Loucy (cell line): ENCODE results near the gene TBL1X.

Experiments used
- H2AFZ ChIP-seq: fragments of 200-600 bp; sonication (generic); 2 replicates; pipeline ENCODE4 v1.6.0; 2016; ENCODE audit warnings: antibody characterized with exemption, mild to moderate bottlenecking, low read length, moderate library complexity
- H3F3A ChIP-seq: fragments of 200-600 bp; 2 replicates; pipeline ENCODE4 v1.6.0; 2016; ENCODE audit warnings: antibody characterized with exemption, low read depth, mild to moderate bottlenecking
- H3K27me3 ChIP-seq: fragments of 200-600 bp; sonication (generic); 2 replicates; pipeline ENCODE4 v1.6.1; 2014; ENCODE audit warnings: low read length, mild to moderate bottlenecking; ENCODE audit not compliant: insufficient read depth, poor library complexity, severe bottlenecking
- H3K36me3 ChIP-seq: fragments of 200-600 bp; sonication (generic); 2 replicates; pipeline ENCODE4 v1.6.1; 2016; ENCODE audit warnings: low read length; ENCODE audit not compliant: insufficient read depth
- H3K4me1 ChIP-seq: fragments of 200-600 bp; sonication (generic); 2 replicates; pipeline ENCODE4 v1.5.1; 2014; ENCODE audit warnings: low read length, mild to moderate bottlenecking; ENCODE audit not compliant: insufficient read depth, poor library complexity, severe bottlenecking
- H3K4me2 ChIP-seq: fragments of 200-600 bp; sonication (generic); 2 replicates; pipeline ENCODE4 v1.6.0; 2014; ENCODE audit warnings: antibody characterized with exemption, low read length, low read depth, mild to moderate bottlenecking; ENCODE audit not compliant: poor library complexity, severe bottlenecking
- H3K4me3 ChIP-seq: fragments of 200-600 bp; sonication (generic); 2 replicates; pipeline ENCODE4 v1.5.1; 2014; ENCODE audit warnings: low read length, mild to moderate bottlenecking, mixed read lengths; ENCODE audit not compliant: poor library complexity, severe bottlenecking
- H3K79me2 ChIP-seq: fragments of 200-600 bp; sonication (generic); 2 replicates; pipeline ENCODE4 v1.6.1; 2014; ENCODE audit warnings: low read length; ENCODE audit not compliant: insufficient read depth
- H3K9ac ChIP-seq: fragments of 200-600 bp; sonication (generic); 2 replicates; pipeline ENCODE4 v1.6.0; 2014; ENCODE audit warnings: mild to moderate bottlenecking, low read depth, low read length, moderate library complexity; ENCODE audit not compliant: poor library complexity, severe bottlenecking
- H3K9me2 ChIP-seq: fragments of 200-600 bp; sonication (generic); replicated peaks from 2 replicates; pipeline ENCODE4 v1.6.1; 2016; ENCODE audit warnings: low read depth, low read length, mixed read lengths
- H3K9me3 ChIP-seq: fragments of 200-600 bp; sonication (generic); 2 replicates; pipeline ENCODE4 v1.6.1; 2014; ENCODE audit warnings: mild to moderate bottlenecking, antibody characterized with exemption, low read length, low read depth; ENCODE audit not compliant: insufficient read depth
- H4K20me1 ChIP-seq: fragments of 200-600 bp; sonication (generic); 2 replicates; pipeline ENCODE4 v1.6.0; 2014; ENCODE audit warnings: antibody characterized with exemption, low read length, mild to moderate bottlenecking; ENCODE audit not compliant: insufficient read depth, poor library complexity, severe bottlenecking
- EZH2phosphoT487 ChIP-seq: fragments of 200-600 bp; IDR thresholded peaks from 2 replicates; pipeline ENCODE4 v1.6.1; 2018; ENCODE audit warnings: antibody characterized with exemption, mild to moderate bottlenecking, moderate library complexity, borderline replicate concordance
- TF ChIP-seq, protein P1 (sequence below): fragments of 200-600 bp; sonication (generic); conservative IDR thresholded peaks from 2 replicates; pipeline ENCODE4 v1.5.1; 2014; ENCODE audit warnings: mild to moderate bottlenecking, antibody characterized with exemption, low read length

Gene TBL1X

DNA sequence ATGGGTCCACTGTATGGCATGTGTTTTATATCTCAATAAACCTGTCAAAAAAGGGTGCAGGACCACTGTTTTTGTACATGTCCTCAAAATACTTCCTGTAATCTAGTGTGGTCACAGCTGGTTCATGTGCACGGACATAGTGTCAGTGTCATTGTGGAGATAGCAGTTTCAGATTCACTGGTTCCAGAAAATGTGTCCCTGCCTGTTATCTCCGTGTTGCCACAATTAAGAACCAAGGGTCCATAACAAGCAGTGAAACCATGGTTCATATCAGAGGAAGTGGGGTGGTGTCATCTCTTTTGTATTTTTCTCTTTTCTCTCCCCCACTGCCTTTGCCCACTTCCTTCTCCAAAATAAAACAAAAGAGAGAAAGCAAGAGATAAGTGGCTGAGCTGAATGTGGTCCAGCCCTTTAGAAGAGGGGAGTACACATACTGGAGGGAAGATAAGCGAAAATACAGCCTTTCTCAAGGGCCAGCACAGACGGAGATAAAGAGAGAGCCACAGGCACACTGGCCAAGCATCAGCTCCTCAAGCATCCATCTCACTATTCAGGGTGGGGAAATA lies 51.2 kb downstream of the TBL1X start:
- no peaks in the 10 kb centered on the region; the same call in 1 of the 2 replicates for H3K36me3 ChIP-seq
- H3K9me2 ChIP-seq = no peaks in the 10 kb centered on the region
- H4K20me1 ChIP-seq = no peaks in the 10 kb centered on the region
- H2AFZ ChIP-seq = no peak overlapping the region
- no peaks in the 10 kb centered on the region for H3K79me2 ChIP-seq
- H3F3A ChIP-seq = no peaks in the 10 kb centered on the region
- H3K4me3 ChIP-seq = no peak overlapping the region
- H3K9ac ChIP-seq = no peak overlapping the region
- no peak overlapping the region for H3K4me2 ChIP-seq
- peaks cover 18% of the 10 kb centered on the region for H3K4me1 ChIP-seq
- H3K27me3 ChIP-seq = no peaks in the 10 kb centered on the region
- no peaks in the 10 kb centered on the region for H3K9me3 ChIP-seq
- TF ChIP-seq EZH2phosphoT487 = no peak
- TF ChIP-seq, protein P1, sequence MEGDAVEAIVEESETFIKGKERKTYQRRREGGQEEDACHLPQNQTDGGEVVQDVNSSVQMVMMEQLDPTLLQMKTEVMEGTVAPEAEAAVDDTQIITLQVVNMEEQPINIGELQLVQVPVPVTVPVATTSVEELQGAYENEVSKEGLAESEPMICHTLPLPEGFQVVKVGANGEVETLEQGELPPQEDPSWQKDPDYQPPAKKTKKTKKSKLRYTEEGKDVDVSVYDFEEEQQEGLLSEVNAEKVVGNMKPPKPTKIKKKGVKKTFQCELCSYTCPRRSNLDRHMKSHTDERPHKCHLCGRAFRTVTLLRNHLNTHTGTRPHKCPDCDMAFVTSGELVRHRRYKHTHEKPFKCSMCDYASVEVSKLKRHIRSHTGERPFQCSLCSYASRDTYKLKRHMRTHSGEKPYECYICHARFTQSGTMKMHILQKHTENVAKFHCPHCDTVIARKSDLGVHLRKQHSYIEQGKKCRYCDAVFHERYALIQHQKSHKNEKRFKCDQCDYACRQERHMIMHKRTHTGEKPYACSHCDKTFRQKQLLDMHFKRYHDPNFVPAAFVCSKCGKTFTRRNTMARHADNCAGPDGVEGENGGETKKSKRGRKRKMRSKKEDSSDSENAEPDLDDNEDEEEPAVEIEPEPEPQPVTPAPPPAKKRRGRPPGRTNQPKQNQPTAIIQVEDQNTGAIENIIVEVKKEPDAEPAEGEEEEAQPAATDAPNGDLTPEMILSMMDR = no peak

- Histone ChIP-seq H3K79me2 (no peaks in the 10 kb centered on the region), H3K4me3 (no peak overlapping the region), H3K9me2 (no peaks in the 10 kb centered on the region), H3K36me3 (no peaks in the 10 kb centered on the region; the same call in 1 of the 2 replicates), H3K4me2 (no peak overlapping the region), H3K27me3 (no peaks in the 10 kb centered on the region), H3K9me3 (no peaks in the 10 kb centered on the region), H3F3A (no peaks in the 10 kb centered on the region), H2AFZ (no peak overlapping the region), H3K9ac (no peak overlapping the region), H3K4me1 (peaks cover 18% of the 10 kb centered on the region), H4K20me1 (no peaks in the 10 kb centered on the region)
- TF ChIP-seq, protein P1 = no peak
- TF ChIP-seq EZH2phosphoT487 = no peak
Observed at GRCh38 chrX:9516635-9517034, 51.8 kb downstream of the TBL1X start.

DNA sequence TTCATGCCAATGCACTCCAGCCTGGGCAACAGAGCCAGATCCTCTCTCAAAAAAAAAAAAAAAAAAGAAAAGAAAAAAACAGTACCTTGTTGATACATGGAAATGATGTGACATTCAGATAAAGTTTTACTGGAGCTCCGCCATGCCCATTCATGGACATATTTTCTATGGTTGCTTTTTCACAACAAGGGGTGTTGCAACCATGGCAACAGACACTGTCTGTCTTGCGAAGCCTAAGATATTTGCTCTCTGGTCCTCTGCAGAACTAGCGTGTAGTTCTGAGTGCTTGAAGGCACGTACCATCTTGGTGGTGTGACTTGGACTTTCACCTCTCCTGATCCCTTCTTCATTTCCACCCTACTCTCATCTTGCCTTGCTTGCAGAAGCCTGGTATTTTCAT lies 53.2 kb downstream of the TBL1X start:
- no peaks in the 10 kb centered on the region for H3K79me2 ChIP-seq
- TF ChIP-seq, protein P1 = no peak
- TF ChIP-seq EZH2phosphoT487 = no peak
- no peak overlapping the region for H2AFZ ChIP-seq
- H3K4me2 ChIP-seq = no peak overlapping the region
- no peaks in the 10 kb centered on the region; the same call in 1 of the 2 replicates for H3K36me3 ChIP-seq
- H3K9me3 ChIP-seq = no peaks in the 10 kb centered on the region
- H3F3A ChIP-seq = no peaks in the 10 kb centered on the region
- no peak overlapping the region for H3K4me3 ChIP-seq
- no peaks in the 10 kb centered on the region for H3K27me3 ChIP-seq
- no peak overlapping the region for H3K9ac ChIP-seq
- H4K20me1 ChIP-seq = no peaks in the 10 kb centered on the region
- H3K4me1 ChIP-seq = peaks cover 18% of the 10 kb centered on the region
- no peaks in the 10 kb centered on the region for H3K9me2 ChIP-seq
